A673 (cell line): ENCODE measurements around the gene ARHGAP1. TPM values are rescaled to one million over a fixed set of nuclear protein-coding genes. Genes with fewer than 3 reads are reported as not detected.

Source experiments
- BruUV-seq: library from RNA; stranded (reverse); fragments of 400-500 nt; replicated peaks from 2 replicates; lab custom pipeline; 2021; lab: Mats Ljungman, UMichigan
- CTCF ChIA-PET: fragments of 300-600 bp; sonication (Branson Sonifier 250); formaldehyde crosslinking; loops from one replicate; lab custom pipeline; 2022; ENCODE audit warnings: antibody characterized with exemption; lab: Charles Lee
- POLR2A ChIA-PET: fragments of 300-600 bp; sonication (Branson Sonifier 250); formaldehyde crosslinking; loops from one replicate; lab custom pipeline; 2022; ENCODE audit warnings: antibody characterized with exemption; ENCODE audit not compliant: low non-redundant PET; lab: Charles Lee
- DNase-seq: peaks from one replicate; pipeline ENCODE4 v3.0.0-alpha.2; 2015; ENCODE audit warnings: low spot score
- H3K27ac ChIP-seq: fragments of 200-600 bp; sonication (generic); 2 replicates; pipeline ENCODE4 v1.5.1; 2016; ENCODE audit warnings: mixed run types, low read depth, mild to moderate bottlenecking, mixed read lengths, antibody characterized with exemption, low read length; ENCODE audit not compliant: poor library complexity, severe bottlenecking
- H3K27me3 ChIP-seq: fragments of 200-600 bp; sonication (generic); replicated peaks from 2 replicates; pipeline ENCODE4 v1.6.1; 2017; ENCODE audit warnings: mixed run types, low read depth, mild to moderate bottlenecking, mixed read lengths, antibody characterized with exemption, low read length; ENCODE audit not compliant: insufficient read depth, poor library complexity
- H3K36me3 ChIP-seq: fragments of 200-600 bp; sonication (generic); 2 replicates; pipeline ENCODE4 v1.6.1; 2016; ENCODE audit warnings: mixed run types, mild to moderate bottlenecking, mixed read lengths, antibody characterized with exemption, low read length; ENCODE audit not compliant: insufficient read depth, poor library complexity, severe bottlenecking
- H3K4me1 ChIP-seq: fragments of 200-600 bp; sonication (generic); 2 replicates; pipeline ENCODE4 v1.6.1; 2017; ENCODE audit warnings: mixed run types, mild to moderate bottlenecking, mixed read lengths, antibody characterized with exemption, low read length; ENCODE audit not compliant: insufficient read depth, poor library complexity, severe bottlenecking
- H3K4me3 ChIP-seq: fragments of 200-600 bp; sonication (generic); 2 replicates; pipeline ENCODE4 v1.5.1; 2016; ENCODE audit warnings: low read depth, mixed run types, mild to moderate bottlenecking, mixed read lengths, low read length; ENCODE audit not compliant: poor library complexity, severe bottlenecking
- H3K9me3 ChIP-seq: fragments of 200-600 bp; sonication (generic); 2 replicates; pipeline ENCODE4 v1.6.1; 2016; ENCODE audit warnings: mixed run types, low read depth, mild to moderate bottlenecking, mixed read lengths, antibody characterized with exemption, low read length; ENCODE audit not compliant: poor library complexity, severe bottlenecking
- EZH2 ChIP-seq: fragments of 200-600 bp; sonication (generic); IDR thresholded peaks from 2 replicates; pipeline ENCODE4 v1.6.1; 2017; ENCODE audit warnings: borderline replicate concordance, low read depth, mild to moderate bottlenecking, mixed read lengths, antibody characterized with exemption, low read length; ENCODE audit not compliant: poor library complexity, severe bottlenecking
- intact Hi-C: fragments of 100-400 bp; cut with micrococcal nuclease; formaldehyde crosslinking; loops from one replicate; pipeline ENCODE4 v1.10.0; 2022; ENCODE audit not compliant: unreplicated experiment
- total RNA-seq: library from RNA; stranded (reverse); gene quantifications from 2 replicates; pipeline ENCODE4 v1.2.3, GENCODE V29; 2021
- TF ChIP-seq, protein P1 (sequence below): fragments of 300-800, 200-600 bp; sonication (generic); conservative IDR thresholded peaks from 2 replicates; pipeline ENCODE4 v1.5.1; 2017; ENCODE audit warnings: low read depth, mild to moderate bottlenecking, antibody characterized with exemption, low read length, moderate library complexity, mixed read lengths

The ARHGAP1 gene
- total RNA-seq, 1 experiment from 2014 or later, result 89.3 TPM

DNA sequence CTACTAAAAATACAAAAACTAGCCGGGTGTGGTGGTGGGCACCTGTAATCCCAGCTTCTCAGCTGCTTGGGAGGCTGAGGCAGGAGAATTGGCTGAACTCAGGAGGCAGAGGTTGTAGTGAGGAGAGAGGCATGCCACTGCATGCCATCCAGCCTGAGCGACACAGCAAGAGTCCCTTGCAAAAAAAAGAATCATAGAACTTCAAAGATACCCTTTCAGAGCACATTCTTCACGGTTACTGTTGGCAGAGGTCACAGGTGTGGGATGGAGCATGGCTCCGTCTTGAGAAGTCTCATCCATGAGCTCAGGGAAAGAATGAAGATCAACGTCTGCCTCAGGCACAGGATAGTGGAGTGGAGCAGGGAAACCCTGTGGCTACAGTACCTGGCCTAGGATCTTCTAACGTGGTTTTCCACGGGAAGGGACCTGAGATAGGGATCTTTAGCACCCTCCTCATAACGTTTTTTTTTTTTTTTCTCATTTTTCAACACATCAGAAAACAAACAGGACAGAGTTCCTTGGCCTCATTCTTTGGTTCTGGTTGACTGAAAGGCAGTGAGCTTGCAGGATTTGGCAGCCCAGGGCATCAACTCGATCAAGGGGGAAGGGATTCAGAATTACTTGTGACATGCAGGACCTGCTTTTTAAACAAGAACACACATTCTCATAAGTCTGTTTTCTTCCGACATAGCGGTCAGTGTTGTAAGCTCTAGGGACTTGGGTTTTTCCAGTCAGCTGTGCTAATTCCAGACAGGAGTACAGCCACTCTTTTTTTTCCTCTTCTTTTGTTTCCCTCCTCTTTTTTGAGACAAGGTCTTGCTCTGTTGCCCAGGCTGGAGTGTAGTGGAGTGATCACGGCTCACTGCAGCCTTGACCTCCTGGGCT is 41.4 kb upstream of the ARHGAP1 start:
- BruUV-seq, result no TSS peak
- DNase-seq, result no peak
- TF ChIP-seq, protein P1, sequence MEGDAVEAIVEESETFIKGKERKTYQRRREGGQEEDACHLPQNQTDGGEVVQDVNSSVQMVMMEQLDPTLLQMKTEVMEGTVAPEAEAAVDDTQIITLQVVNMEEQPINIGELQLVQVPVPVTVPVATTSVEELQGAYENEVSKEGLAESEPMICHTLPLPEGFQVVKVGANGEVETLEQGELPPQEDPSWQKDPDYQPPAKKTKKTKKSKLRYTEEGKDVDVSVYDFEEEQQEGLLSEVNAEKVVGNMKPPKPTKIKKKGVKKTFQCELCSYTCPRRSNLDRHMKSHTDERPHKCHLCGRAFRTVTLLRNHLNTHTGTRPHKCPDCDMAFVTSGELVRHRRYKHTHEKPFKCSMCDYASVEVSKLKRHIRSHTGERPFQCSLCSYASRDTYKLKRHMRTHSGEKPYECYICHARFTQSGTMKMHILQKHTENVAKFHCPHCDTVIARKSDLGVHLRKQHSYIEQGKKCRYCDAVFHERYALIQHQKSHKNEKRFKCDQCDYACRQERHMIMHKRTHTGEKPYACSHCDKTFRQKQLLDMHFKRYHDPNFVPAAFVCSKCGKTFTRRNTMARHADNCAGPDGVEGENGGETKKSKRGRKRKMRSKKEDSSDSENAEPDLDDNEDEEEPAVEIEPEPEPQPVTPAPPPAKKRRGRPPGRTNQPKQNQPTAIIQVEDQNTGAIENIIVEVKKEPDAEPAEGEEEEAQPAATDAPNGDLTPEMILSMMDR, result no peak
- H3K36me3 ChIP-seq, result peaks cover 60% of the 10 kb centered on the region
- no peak overlapping the region for H3K27ac ChIP-seq
- no peaks in the 10 kb centered on the region for H3K4me1 ChIP-seq
- POLR2A ChIA-PET, result interaction anchor here (0.5 kb wide), 1 partner anchor 756 kb away, joined by 3 read pairs; no protein-coding TSS in a partner anchor
- intact Hi-C loops, result no loop called here
- no peaks in the 10 kb centered on the region for H3K9me3 ChIP-seq
- no peak overlapping the region for H3K4me3 ChIP-seq
- no peaks in the 10 kb centered on the region for H3K27me3 ChIP-seq
- CTCF ChIA-PET, result interaction anchor here (0.7 kb wide), 1 partner anchor 430 kb away, joined by 4 read pairs; no protein-coding TSS in a partner anchor

DNA sequence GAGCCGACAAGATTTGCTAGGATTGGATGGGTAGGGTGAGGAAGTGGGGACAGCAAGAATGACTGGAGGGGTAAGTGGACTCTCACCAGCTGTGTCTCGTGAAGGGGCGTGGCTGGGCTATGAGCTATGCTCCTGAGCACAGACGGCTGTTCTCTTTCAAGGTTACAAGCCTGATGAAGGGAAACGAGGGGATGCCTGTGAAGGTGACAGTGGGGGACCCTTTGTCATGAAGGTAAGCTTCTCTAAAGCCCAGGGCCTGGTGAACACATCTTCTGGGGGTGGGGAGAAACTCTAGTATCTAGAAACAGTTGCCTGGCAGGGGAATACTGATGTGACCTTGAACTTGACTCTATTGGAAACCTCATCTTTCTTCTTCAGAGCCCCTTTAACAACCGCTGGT is 38.5 kb upstream of the ARHGAP1 start:
- Histone ChIP-seq H3K9me3 (no peaks in the 10 kb centered on the region), H3K4me3 (no peak overlapping the region), H3K27ac (no peak overlapping the region), H3K4me1 (no peaks in the 10 kb centered on the region), H3K36me3 (peaks cover 30% of the 10 kb centered on the region), H3K27me3 (no peaks in the 10 kb centered on the region)
- CTCF ChIA-PET, result interaction anchor here (0.6 kb wide), 1 partner anchor 455 kb away, joined by 7 read pairs; no protein-coding TSS in a partner anchor
- DNase-seq, result no peak
- BruUV-seq, result no TSS peak
- POLR2A ChIA-PET, result no interaction called here
- intact Hi-C loops, result no loop called here
- TF ChIP-seq, protein P1, result no peak
- TF ChIP-seq EZH2, result no peak

DNA sequence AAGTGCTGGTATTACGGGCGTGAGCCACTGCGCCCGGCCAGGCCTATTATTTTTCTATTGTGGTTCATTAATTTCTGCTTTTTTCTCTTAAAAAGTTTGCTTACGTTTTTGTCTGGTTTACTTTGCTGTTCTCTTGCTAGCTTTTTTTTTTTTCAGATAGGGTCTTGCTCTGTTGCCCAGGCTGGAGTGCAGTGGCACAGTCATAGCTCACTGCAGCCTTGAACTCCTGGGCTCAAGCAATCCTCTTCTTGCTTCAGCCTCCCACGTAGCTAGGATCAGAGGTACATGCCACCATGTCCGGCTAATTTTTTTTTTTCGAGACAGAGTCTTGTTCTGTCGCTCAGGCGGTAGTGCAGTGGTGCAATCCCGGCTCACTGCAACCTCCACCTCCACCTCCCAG is 37.3 kb upstream of the ARHGAP1 start:
- CTCF ChIA-PET, result no interaction called here

More for the DNA sequence above, 37.3 kb upstream of the ARHGAP1 start:
- DNase-seq, result no peak
- H3K27me3 ChIP-seq, result no peaks in the 10 kb centered on the region
- POLR2A ChIA-PET, result no interaction called here
- H3K27ac ChIP-seq, result no peak overlapping the region
- no TSS peak for BruUV-seq
- intact Hi-C loops, result no loop called here
- no peaks in the 10 kb centered on the region for H3K9me3 ChIP-seq
- no peaks in the 10 kb centered on the region for H3K4me1 ChIP-seq
- H3K36me3 ChIP-seq, result peaks cover 19% of the 10 kb centered on the region
- H3K4me3 ChIP-seq, result no peak overlapping the region
- TF ChIP-seq, protein P1, result no peak
- no peak for TF ChIP-seq EZH2
